Hindlimb muscle (tissue), 1 donor: ENCODE results near the gene KCNN3. TPM values are rescaled to one million over a fixed set of nuclear protein-coding genes. Genes with fewer than 3 reads are reported as not detected.

Source experiments
- DNase-seq: peaks from one replicate; pipeline ENCODE4 v3.0.0-alpha.2; 2013
- polyA plus RNA-seq: library from polyadenylated mRNA; unstranded; fragments of 120-200 nt; gene quantifications from one replicate; pipeline ENCODE4 v1.2.1, GENCODE V29; 2013; ENCODE audit not compliant: insufficient read length

Gene KCNN3
- polyA plus RNA-seq, 1 donor, result 11.8 TPM

DNA sequence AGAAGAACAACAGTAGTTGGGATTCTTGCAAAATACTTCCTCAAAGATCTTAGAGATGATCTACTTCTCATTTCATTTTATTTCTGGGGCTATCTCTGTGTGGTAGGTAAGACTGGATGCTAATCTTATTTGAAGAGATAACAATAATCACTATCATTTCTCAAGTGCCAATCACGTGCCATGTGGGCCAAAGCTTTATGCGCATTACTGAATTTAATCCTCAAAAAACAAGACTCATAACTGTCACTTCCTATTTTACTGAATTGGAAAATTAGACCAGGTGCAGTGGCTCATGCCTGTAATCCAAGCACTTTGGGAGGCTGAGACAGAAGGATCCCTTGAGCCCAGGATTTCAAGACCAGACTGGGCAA is 121.7 kb downstream of the KCNN3 start:
- DNase-seq, result no peak

DNA sequence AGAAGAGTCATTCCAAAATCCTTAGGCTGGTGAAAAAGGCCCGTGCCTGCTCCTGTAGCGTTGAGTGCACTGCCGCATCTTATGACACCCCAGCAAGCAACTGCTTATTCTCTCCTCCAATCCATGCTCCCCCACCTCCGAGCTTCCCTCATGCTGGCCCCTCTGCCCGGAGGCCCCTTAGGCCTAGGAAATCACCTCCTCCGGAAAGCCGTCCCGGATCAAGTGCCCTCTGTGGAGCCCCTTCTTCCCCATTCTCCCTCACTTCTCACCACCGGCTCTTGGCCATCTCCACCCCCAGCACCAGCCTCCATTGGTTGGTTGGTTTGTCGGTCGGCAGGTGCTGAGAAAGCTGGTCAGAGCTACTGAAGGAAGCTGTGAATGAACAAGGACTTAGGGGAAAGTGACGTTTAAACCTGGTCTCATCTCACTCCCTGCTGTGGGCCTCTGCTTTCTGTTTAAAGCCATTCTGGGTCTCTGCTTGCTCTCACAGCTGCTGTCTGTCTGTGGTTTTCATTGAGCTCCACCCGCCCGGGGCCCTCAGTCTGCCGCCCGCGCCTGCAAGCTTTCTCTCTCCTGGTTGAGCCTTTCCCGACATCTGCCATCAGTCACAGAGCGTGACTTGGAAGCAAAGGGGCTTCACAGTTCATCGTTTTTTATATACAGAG is 122.2 kb downstream of the KCNN3 start:
- peak; percentile 50 for DNase-seq

DNA sequence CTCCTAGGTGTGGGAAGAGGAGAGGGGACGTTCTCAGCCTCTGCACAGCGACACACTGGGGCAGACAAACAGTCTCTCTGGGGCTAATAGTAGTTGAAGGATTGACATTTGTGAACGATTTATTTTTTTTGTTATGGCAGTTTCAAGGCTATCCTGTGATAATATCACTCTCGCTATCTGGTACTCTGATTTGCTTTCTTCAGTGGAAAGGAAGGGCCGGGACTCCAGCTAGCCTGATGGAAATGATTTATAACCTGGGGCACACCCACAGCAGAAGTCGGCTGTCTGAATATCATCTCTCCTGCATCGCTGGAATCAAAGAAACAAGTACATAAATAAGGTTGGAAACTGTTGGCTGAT is 122.7 kb downstream of the KCNN3 start:
- no peak for DNase-seq

DNA sequence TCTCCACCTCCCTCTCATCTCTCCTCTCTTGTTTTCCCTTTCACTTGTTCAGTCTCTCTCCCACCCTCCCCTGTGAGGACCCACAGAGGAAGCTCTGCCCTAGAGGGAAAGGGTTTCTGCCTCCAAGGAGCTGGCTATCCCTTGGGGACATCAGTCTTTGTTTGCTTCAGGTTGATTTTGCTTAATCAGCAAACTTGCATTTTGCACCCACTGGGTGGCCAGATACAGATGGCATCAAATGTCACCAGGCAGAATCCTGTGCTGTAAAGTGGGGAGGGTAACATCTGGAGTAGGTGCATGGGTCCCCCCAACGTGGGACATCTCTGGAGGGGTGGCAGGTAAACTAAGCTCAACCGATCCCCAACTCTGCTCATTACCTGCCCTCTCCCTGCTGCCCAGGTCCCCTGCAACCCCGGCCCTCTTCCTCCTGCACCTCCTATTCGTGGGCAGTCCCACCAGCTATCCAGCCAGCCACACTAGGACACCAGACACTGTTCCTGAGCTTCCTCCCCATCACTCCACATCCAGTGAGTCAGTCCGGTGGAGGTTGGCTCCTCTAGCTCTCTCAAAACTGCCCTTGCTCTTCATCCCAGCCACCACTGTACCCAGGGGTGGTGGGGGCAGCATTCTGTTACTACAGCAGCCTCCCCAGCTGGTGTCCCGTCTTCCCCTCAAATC is 123.3 kb downstream of the KCNN3 start:
- no peak for DNase-seq

DNA sequence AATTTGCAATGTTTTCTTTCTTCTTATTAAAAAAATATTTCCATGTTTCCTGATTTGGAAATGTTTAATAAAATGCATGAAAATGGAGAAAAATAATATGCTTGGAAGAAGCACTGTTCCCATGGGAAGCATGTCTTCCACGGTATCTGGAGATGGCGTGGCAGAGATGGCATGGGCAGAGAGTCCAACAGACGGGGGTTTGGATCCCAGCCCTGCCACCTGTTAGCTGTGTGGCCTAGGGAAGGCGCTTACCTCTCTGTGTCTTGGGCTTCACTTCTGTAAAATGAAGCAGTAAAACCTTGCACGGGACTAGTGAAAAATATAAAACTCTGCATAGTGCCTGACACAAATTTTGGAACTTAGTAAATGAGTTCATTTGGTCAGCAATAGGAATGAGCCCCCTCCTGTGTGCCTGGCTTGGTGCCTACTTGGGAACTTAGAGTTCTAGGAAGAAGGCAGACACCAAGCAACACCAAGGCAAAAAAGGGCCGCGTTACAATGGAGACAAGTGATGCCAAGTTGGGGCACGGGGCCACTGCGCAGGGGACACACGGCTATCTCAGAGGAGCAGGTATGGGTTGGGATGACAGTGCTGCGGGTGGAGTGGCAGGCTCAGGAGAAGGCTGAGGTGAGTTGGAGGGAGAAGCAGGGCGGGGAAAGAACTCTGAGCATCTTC is 124.2 kb downstream of the KCNN3 start:
- no peak for DNase-seq

DNA sequence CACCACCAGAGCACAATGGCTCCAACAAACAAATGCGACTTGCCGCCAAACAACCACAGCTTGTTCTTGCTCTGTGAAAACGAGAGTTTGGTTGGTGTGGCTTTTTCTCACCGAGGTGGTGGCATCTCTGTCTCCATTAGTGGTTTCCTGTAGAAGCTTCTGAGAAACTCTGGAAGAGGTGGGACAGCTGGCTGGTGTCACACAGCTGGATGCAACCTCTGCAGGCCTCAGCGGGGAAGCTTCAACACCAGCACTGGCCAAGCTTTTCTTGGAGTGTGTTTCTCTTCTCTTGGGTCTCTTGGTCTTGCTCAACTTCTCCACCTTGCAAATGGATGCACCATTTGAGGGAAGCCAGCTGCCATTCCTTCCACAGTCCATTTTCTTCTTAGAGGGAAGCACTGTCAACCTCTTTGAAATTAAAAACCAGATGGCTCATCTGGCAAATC is 124.8 kb downstream of the KCNN3 start:
- DNase-seq, result no peak

DNA sequence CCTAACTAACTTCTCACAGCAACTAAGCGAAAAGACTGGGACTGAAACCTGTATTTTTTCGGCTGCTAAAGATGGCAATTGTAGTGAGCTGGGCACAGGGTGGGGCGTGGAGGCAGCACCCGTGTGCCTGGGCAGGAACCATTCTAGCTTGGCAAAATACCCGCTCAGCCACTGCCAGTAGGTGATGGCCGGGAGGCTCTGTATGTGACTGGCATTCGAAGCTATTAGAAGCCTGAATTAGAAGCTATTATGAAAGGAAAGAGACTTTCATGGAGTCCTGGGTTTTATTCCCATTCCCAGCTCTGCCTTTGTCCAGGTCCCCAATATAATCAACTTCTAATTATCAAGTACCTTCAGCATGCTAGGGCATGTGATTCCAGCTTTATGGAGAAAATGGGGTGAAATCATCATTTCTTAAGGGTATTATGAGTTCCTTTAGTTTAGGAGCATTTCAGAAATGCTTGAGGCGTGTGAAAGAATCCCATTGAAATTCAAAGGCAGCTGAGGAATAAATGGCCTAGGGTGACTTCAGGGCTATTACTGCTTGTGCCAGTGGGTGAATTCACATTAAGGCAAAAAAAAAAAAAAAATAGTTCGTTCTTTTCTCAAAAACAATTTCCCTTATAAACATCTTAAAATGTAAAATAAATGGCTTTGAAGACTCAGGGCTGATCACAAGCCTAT is 125.6 kb downstream of the KCNN3 start:
- no peak for DNase-seq

DNA sequence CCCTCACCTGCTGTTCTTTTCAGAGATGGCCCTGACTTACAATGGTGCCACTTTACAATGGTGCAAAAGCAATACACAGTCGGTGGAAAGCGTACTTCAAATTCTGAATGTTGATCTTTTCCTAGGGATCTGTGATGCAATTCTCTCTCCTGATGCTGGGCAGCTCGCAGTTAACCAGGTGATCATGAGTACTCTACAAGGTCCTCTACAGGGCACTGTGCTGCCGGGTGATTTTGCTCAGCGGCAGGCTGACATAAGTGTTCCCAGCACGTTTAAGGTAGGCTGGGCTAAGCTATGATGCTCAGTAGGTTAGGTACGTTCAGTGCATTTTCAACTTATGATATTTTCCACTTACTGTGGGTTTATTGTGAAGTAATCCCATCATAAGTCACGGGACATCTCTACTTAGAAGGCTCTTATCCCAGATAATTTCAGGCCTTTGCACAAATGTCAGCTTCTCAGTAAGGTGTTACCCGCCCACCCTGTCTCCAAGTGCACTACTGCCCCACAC is 126.5 kb downstream of the KCNN3 start:
- DNase-seq, result no peak

DNA sequence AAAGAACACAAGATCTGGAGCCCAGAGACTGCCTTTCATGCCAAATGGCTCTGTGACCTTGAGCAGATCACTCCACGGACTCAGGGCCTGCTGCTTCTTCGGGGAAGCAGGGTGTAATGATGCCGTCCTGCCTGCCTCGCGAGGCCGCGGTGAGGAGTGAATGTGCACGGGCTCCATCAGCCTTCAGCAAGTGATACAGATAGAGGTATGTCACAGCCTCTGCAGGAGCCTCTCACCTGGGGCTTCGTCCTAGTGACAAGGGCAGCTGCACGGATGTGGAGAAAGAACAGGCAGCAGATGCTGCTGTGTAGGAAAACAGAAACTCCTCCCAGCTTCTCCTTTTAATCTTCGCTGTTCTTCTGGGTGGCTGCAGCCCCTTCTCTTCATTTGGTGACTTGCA is 127.5 kb downstream of the KCNN3 start:
- DNase-seq, result no peak

DNA sequence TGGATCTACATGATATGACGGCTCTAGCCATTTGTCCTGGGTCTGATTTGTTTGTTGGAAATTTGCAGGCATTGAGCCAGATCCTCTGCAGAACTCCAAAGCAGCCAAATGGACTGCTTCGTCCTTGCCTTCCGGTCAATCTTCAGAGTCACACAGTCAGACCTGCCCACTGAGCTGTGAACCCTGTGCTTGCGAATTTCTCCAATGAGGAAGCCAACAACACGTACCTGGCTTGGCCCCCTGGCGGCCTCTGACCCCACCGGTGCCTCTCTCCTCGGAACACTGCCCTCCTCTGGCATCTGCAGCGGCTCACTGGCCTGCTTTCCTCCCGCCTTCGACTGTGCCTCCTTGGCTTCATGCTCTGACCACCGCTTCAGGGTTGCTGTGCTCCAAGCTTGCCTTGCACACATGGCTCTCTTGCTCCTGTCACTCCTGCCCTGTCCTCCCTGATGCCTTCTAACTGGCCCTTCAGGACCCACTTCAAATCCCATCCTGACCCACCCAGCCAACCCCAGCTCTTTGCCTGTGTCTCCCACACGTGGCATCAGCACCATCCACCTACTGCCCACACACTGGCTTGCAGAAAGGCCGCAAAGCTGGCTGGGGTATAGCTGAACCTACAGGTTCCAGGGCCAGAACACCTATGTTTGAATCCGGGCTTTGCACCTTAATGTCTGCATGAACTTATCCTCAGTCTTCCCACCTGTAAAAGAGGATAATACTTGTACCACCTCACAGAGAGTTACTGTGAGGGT is 128.2 kb downstream of the KCNN3 start:
- no peak for DNase-seq

DNA sequence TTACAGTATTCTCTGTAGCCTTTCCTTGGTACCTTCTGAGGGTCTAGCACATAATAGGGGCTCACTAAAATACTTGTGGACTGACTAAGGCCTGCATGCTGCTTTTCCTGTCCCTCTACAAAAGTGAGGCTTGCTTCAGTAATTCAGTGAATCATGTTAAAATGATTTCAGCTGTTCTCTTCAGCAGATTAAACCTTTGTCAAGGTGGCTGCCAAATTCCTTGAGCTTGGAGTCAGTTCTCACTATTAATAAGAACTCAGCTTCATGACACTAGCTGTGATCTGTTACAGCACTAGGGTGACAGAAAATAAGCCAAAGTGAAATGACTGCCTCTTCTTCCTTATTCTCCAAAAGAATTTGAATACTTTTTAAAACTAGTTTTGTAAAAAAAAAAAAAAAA is 128.8 kb downstream of the KCNN3 start:
- DNase-seq, result no peak

DNA sequence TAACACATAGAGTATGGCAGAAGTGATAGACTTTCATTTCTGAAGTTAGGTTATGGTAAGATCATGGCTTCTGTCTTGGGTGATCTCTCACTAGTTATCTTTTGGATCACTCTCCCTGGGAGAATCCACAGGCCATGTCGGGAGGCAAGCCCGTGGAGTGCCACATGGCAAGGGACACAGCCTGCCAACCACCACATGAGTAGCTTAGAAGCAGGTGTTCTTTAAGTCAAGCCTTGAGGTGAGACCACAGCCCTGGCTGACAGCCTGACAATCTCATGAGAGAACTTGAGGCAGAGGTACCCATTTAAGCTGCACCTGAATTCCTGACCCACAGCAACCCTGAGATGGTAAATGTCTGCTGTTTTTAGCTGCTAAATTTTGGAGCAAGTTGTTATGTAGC is 130.4 kb downstream of the KCNN3 start:
- DNase-seq, result no peak

DNA sequence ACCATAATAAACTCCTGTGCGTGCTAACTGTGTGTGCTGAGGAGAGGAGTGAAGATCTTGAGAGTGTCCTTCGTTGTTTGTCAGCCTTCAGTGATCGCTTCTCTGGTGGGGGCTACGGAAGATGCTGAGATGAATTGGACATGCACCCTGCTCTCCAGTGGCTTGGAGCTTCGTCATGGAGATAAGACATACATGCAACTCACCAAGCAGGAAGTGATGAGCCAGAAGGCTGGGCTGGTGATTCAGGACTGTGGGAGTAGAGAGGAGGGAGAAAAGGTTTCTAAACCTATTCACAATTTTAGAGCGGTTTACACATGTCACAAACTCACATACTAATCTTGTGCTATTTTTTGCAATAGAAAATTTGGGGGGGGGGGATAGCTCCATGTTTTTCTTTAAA is 133.2 kb downstream of the KCNN3 start:
- DNase-seq, result no peak

DNA sequence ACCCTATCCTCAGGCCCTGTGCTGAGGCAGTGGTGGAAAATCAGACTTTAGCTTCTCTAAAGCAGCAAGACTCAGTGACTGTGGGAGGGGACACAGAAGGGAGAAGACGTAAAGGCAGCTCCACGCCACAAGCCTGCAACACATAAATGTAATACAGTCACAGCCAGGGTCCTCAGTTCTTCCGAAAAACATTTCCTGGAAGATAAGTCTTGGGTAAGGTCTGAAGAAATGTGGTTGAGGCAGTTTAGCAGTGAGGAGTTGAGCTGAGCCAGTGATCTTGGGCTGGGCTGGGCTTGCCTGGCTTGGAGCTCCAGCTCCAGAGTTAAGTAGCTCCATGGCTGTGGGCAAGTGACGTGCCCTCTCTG is 134.3 kb downstream of the KCNN3 start:
- no peak for DNase-seq

DNA sequence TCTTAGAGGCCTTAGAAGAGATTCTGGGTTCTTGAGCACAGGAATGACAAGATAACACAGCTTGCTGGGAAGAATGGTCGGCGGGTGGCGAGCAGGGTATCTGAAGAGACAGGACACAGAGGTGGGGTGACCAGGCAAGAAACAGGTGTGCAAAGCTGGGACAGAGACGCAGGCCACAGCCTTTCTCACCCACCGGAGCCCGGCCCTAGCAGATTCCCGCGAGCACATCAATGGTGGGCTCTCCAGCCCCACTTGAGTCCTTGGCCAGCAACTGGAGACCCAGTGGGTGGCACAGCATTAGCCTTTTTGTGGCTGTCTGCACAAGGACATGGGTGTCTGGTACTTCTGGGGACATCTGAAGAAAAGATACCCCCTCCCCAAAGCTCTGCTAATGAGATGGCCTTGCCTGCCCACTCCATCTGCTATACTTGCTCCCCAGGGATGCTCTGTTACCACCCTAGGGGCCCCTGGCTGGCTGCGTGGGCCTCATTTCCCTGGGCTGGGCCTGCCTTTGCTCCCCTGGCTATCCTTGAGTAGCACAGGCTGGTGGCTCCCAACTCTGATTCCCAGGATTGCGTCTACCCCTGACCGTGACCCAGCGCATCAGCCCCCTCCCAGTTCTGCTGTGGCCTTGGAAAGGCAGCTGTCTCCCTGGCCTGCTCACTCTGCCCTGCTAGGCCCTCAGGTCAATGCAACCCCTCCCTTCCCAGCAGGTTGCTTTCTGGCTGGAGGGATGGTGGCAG is 134.8 kb downstream of the KCNN3 start:
- DNase-seq, result no peak

DNA sequence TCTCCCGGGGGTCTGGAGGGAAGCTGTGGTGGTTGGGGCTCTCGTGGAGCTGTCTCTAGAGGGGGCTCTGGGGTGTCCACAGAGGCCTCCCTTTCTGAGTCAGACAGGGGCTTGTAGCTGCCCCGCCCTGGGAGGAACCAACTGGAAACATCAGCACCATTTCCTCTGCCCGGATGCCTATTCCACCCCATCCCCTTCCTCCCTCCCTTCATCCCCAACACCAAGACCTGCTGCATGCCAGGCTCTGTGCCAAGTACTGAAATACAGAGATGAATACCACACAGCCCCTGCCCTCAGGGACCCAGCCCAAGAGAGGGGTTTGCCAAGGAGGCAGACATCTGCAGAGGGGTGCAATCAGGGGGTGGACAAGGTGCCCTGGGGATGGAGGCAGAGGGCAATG is 136.5 kb downstream of the KCNN3 start:
- DNase-seq, result no peak

DNA sequence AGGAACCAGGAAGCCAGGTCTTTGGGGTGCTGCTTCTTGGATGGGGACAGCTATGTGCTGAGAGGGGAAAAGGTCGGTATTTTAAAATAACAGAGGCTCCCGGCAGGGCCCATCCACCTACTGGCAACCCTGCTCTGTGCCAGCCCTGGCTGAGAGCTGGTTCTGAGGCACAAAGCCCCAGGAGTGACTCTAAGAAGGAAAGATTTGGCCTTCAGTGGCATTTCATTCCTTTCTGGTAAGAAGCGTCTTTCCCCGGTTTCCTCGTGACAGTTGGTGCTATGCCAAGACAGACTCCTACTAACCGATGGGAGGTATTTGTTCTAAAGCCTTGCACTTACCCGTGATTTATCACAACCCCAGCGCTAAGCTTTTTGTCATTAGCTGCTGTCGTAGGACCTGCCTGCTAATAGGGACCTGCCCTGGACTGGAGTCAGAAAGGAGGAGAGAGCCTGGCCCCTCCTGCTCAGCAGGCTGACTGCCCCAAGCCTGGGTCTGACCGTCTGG is 139.0 kb downstream of the KCNN3 start:
- no peak for DNase-seq

DNA sequence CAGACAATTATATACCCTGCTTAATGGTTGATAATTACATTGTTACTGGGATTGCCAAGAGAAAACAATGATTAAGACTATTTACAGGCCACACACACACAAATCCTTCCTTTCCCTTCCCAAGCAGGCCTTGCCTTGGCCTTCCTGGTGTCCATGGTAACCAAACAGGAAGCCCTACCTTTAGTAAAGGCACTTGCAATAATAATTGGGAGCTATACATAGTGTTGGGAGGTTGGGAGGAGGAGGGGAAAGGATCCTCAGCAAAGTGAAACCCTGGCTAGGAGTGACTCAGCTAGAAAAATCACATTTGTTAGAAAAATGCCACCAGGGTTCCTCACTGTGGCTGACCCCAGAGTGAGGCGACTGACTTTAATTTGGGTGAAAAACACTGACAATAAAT is 139.8 kb downstream of the KCNN3 start:
- no peak for DNase-seq

DNA sequence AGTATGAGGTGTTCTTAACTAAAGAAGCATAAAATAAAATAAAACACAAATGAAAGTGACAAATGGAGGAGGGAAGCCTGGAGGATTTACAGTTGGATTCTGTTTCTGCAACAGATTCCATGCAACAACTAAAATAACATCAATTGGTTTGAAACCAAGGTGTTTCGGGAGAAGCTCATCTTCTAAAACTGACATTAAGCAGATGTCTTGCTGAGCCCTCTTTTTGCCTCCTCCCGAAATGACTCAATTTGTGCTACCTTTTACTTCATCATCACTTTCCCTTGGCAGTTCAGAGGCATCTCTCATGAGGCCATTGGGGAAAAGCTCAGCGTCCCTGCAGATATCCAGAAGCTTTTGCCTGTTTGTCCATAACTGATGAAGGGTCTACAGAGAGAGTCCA is 140.5 kb downstream of the KCNN3 start:
- DNase-seq, result no peak

DNA sequence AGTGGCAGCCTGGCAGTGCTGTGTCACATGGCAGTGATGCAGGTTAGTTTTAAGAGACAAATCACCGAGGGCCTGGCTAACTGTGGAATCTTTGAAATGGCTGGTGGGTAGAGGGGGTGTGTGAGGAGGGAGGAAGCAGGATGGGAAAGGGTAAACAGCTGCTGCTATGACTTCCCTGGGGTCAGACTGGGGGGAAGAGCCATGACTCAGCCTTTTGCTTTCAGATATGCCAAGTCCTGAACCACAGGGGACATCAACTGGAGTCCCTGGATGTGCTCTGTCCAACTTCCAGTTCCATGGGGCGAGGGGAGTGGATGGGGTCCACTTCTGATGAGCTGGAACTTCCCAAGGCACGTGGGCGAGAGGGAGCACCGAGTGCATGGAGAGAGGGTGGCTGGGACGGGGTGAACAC is 141.0 kb downstream of the KCNN3 start:
- DNase-seq, result no peak

DNA sequence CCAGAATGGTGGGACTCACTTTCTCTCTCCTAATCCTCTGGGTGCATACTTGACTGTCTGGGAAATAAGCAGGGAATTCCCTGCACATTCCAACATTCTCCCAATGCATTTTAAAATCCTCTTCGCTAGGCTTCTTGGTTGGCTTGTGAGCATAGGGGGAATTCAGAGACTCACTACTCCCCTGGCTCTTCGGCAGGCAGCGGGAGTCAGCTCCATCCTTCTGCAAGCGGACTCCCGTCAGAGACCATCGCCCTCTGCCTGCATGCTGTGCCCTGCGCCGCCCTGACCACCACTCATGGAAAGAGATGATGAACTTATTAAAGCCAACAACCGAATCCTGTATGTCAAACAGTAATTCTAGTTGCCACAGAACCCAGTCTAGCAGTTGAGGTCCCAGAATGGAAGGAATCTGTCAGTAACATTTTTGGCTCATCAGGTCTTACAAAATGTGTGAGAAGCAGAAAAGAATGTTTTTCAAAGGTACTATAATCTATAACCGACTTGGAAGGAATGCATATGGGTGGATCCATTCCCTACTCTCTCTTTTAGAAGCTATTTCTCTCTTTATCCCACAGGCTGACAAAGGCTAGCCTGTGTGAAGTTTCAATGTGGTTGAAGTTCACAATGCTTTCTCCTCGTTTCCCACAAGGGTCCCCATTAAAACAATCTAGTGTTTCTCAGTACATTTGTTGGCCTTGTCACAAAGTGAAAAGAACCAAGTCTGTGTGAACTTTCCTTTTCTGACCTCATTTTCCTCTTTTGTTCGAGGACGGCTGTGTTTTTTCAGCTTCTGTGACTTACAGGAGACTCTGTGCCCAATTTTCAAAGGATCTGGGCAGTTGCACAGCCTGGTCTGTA is 143.0 kb downstream of the KCNN3 start:
- DNase-seq, result no peak
